Hepatocyte (in vitro differentiated cells): ENCODE measurements around the gene RARA. TPM values are rescaled to one million over a fixed set of nuclear protein-coding genes. Genes with fewer than 3 reads are reported as not detected.
"Not testable (repeated sequence)": the region's sequence is repeated elsewhere in the genome, so short reads cannot be mapped to it uniquely, and the experiment has no call there.

Experiments
- DNase-seq: peaks from one replicate; pipeline ENCODE4 v3.0.0-alpha.2; 2016; ENCODE audit warnings: low spot score
- H2AFZ ChIP-seq: fragments of 200-600 bp; sonication (generic); 2 replicates; pipeline ENCODE4 v1.6.0; 2016; ENCODE audit warnings: antibody characterized with exemption, mild to moderate bottlenecking
- H3K27ac ChIP-seq: fragments of 200-600 bp; sonication (generic); 2 replicates; pipeline ENCODE4 v1.5.1; 2016; ENCODE audit warnings: mild to moderate bottlenecking
- H3K27me3 ChIP-seq: fragments of 200-600 bp; sonication (generic); 2 replicates; pipeline ENCODE4 v1.6.1; 2016
- H3K36me3 ChIP-seq: fragments of 200-600 bp; sonication (generic); replicated peaks from 2 replicates; pipeline ENCODE4 v1.5.1; 2016; ENCODE audit warnings: low read depth; ENCODE audit not compliant: insufficient read depth
- H3K4me1 ChIP-seq: fragments of 200-600 bp; sonication (generic); 2 replicates; pipeline ENCODE4 v1.5.1; 2016; ENCODE audit warnings: mild to moderate bottlenecking, moderate library complexity; ENCODE audit not compliant: insufficient read depth
- H3K4me2 ChIP-seq: fragments of 200-600 bp; sonication (generic); 2 replicates; pipeline ENCODE4 v1.6.0; 2016
- H3K4me3 ChIP-seq: fragments of 200-600 bp; sonication (generic); 2 replicates; pipeline ENCODE4 v1.5.1; 2016; ENCODE audit warnings: mild to moderate bottlenecking
- H3K79me2 ChIP-seq: fragments of 200-600 bp; sonication (generic); 2 replicates; pipeline ENCODE4 v1.6.0; 2017; ENCODE audit warnings: mild to moderate bottlenecking
- H3K9me2 ChIP-seq: fragments of 200-600 bp; sonication (generic); replicated peaks from 2 replicates; pipeline ENCODE4 v1.6.0; 2017; ENCODE audit warnings: mild to moderate bottlenecking; ENCODE audit not compliant: insufficient read depth
- H3K9me3 ChIP-seq: fragments of 200-600 bp; sonication (generic); 2 replicates; pipeline ENCODE4 v1.5.1; 2016; ENCODE audit warnings: low read depth, mild to moderate bottlenecking
- H4K20me1 ChIP-seq: fragments of 200-600 bp; sonication (generic); 2 replicates; pipeline ENCODE4 v1.6.0; 2016; ENCODE audit warnings: mild to moderate bottlenecking; ENCODE audit not compliant: insufficient read depth, poor library complexity, severe bottlenecking
- CTCF ChIP-seq: fragments of 200-600 bp; sonication (generic); IDR thresholded peaks from 2 replicates; pipeline ENCODE4 v1.5.1; 2016; ENCODE audit warnings: antibody characterized with exemption, mild to moderate bottlenecking; ENCODE audit not compliant: poor library complexity
- EZH2 ChIP-seq: fragments of 200-600 bp; sonication (generic); IDR thresholded peaks from 2 replicates; pipeline ENCODE4 v1.6.1; 2016; ENCODE audit warnings: antibody characterized with exemption, mild to moderate bottlenecking, borderline replicate concordance
- EZH2phosphoT487 ChIP-seq: fragments of 200-600 bp; sonication (generic); IDR thresholded peaks from one replicate; pipeline ENCODE4 v1.6.1; 2018; ENCODE audit warnings: antibody characterized with exemption, mild to moderate bottlenecking, low read depth, moderate library complexity; ENCODE audit not compliant: unreplicated experiment, severe bottlenecking
- WGBS: methylation state at CpG from one replicate; pipeline ENCODE4 v1.1.6; 2016; ENCODE audit warnings: low lambda C conversion rate; ENCODE audit errors: missing lambda C conversion rate; 5-methylcytosine and 5-hydroxymethylcytosine counted together
- polyA plus RNA-seq: library from polyadenylated mRNA; unstranded; fragments of >200 nt; fragmentation: Nextera tagmentation; extraction: Ambion mirVana; gene quantifications from 2 replicates; pipeline ENCODE4 v1.2.1, GENCODE V29; 2016
- total RNA-seq: library from RNA; depleted of rRNA; stranded (reverse); fragments of >200 nt; gene quantifications from 2 replicates; pipeline ENCODE4 v1.2.3, GENCODE V29; 2014

The RARA gene
- total and polyA plus RNA-seq, 2 experiments from 2014 or later, result 30.0 to 33.1 TPM

- H3K4me3 ChIP-seq, result no peak overlapping the region
- peaks cover 5% of the 10 kb centered on the region for H3K4me1 ChIP-seq
- no peaks in the 10 kb centered on the region for H4K20me1 ChIP-seq
- no peak for TF ChIP-seq EZH2
- TF ChIP-seq EZH2phosphoT487, result no peak
- TF ChIP-seq CTCF, result no peak
- no peaks in the 10 kb centered on the region for H3K9me3 ChIP-seq
- H3K27me3 ChIP-seq, result peaks cover 6% of the 10 kb centered on the region
- H3K27ac ChIP-seq, result no peak overlapping the region
- H3K79me2 ChIP-seq, result no peaks in the 10 kb centered on the region
- no peak overlapping the region for H3K4me2 ChIP-seq
- 82% methylated on average over 16 of the region's 17 CpGs for WGBS
- H3K9me2 ChIP-seq, result no peaks in the 10 kb centered on the region
- no peaks in the 10 kb centered on the region for H3K36me3 ChIP-seq
- H2AFZ ChIP-seq, result no peak overlapping the region
- no peak for DNase-seq
These were observed 58.0 kb downstream of the RARA start for GRCh38 chr17:40366861-40367518.

GRCh38 chr17:40367728-40368127 is 58.7 kb downstream of the RARA start:
- 95% methylated on average over 9 of the region's 9 CpGs for WGBS
- not testable (repeated sequence) for H3K9me3 ChIP-seq, H2AFZ ChIP-seq, H3K4me2 ChIP-seq, H3K27me3 ChIP-seq, H3K27ac ChIP-seq, DNase-seq, H3K4me3 ChIP-seq, H3K4me1 ChIP-seq, H3K79me2 ChIP-seq, H3K36me3 ChIP-seq, H4K20me1 ChIP-seq, H3K9me2 ChIP-seq

- H4K20me1 ChIP-seq, result no peaks in the 10 kb centered on the region
- H3K79me2 ChIP-seq, result no peaks in the 10 kb centered on the region
- no peak overlapping the region for H3K4me2 ChIP-seq
- no peaks in the 10 kb centered on the region for H3K4me1 ChIP-seq
- TF ChIP-seq CTCF (no peak), EZH2 (no peak), EZH2phosphoT487 (no peak)
- 95% methylated on average over 7 of the region's 7 CpGs for WGBS
- no peaks in the 10 kb centered on the region for H3K36me3 ChIP-seq
- no peaks in the 10 kb centered on the region for H3K9me3 ChIP-seq
- DNase-seq, result no peak
- no peak overlapping the region for H3K4me3 ChIP-seq
- H3K9me2 ChIP-seq, result no peaks in the 10 kb centered on the region
- H3K27ac ChIP-seq, result no peak overlapping the region
- H2AFZ ChIP-seq, result no peak overlapping the region
- H3K27me3 ChIP-seq, result no peaks in the 10 kb centered on the region
These were observed 60.9 kb downstream of the RARA start for GRCh38 chr17:40369923-40370322.

GRCh38 chr17:40371261-40371929 is 62.4 kb downstream of the RARA start:
- Histone ChIP-seq H3K9me3 (no peaks in the 10 kb centered on the region), H3K4me2 (no peak overlapping the region), H3K9me2 (no peaks in the 10 kb centered on the region), H3K27me3 (no peaks in the 10 kb centered on the region), H3K79me2 (no peaks in the 10 kb centered on the region), H3K4me1 (no peaks in the 10 kb centered on the region), H2AFZ (no peak overlapping the region), H3K36me3 (no peaks in the 10 kb centered on the region), H3K4me3 (no peak overlapping the region), H3K27ac (no peak overlapping the region), H4K20me1 (no peaks in the 10 kb centered on the region)
- no peak for TF ChIP-seq EZH2phosphoT487
- no peak for TF ChIP-seq CTCF
- TF ChIP-seq EZH2, result no peak
- no peak for DNase-seq
- WGBS, result 84% methylated on average over 16 of the region's 16 CpGs
